ENCODE data around the gene APC2.
A peak's percentile ranks its signal among the peaks of the same experiment; 100 is the strongest.

The APC2 gene

DNA sequence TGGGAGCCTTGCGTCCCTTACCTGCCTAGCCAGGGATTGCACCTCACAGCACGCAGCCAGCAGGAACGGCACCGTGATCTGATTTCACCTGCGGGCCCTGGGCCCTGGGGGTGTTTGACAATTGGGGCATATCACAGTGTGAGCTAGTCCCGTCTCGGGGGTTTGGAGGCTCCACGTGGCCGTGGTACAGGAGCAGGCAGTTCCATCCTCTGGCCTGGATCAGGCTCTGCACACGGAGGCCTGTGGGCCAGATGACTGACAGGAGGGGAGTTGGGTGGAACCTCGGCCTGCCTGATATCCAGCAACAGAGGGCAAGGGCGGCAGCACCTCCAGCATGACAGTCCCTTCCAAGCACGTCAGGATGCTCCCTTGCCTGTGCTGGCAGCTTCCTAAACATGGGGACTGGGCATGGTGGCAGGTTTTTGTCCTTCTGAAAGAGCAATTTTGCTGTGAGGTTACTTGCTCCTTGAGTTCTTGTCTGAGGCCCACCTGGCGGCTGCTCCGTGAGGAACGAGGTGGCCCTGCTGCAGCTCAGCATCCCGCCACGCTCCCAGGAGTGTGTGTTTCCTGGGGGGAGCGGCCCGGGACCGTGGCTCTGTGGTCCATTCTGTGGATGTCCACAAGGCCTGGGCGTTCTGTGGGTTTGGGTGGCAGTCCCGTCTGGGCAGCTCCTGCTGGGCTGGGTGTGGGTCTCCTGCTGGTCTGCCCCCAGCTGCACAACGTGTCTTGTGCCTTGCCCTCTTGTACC lies 18.0 kb upstream of the APC2 start:
- peaks cover 56% of the 10 kb centered on the region for H3K36me3 ChIP-seq (ENCODE audit: control insufficient read depth, insufficient read depth, low read length)
- no peaks in the 10 kb centered on the region for H3K27me3 ChIP-seq (ENCODE audit: control insufficient read depth, insufficient read depth, low read length)
- H3K27ac ChIP-seq (ENCODE audit: low read length): no peak overlapping the region
- H3K4me1 ChIP-seq (ENCODE audit: control insufficient read depth, insufficient read depth, low read length): no peaks in the 10 kb centered on the region
- WGBS (ENCODE audit: insufficient coverage, insufficient read length): no CpG with 5 or more reads among the region's 24 CpGs
- H3K4me3 ChIP-seq (ENCODE audit: low read length): no peak overlapping the region
- no peak for DNase-seq (ENCODE audit: low read depth, low spot score)
- no peaks in the 10 kb centered on the region for H3K9me3 ChIP-seq (ENCODE audit: control insufficient read depth, insufficient read depth, low read length)

DNA sequence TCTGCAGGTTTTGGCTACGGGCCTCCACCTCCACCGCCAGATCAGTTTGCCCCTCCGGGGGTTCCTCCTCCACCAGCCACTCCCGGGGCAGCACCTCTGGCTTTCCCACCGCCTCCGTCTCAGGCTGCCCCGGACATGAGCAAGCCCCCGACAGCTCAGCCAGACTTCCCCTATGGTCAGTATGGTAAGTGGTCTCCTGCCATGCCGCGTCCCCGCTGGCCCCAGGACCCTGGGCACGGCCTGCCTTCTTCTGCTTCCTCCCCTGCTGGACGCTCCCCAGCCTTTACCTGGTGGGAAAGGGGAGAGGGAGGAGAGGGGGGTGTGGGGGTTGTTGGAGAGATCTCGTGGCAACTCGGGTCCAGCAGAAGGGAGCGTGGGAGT lies 17.4 kb upstream of the APC2 start:
- no peak for DNase-seq (ENCODE audit: low read depth, low spot score)
- peaks cover 53% of the 10 kb centered on the region for H3K36me3 ChIP-seq (ENCODE audit: control insufficient read depth, insufficient read depth, low read length)
- no peaks in the 10 kb centered on the region for H3K4me1 ChIP-seq (ENCODE audit: control insufficient read depth, insufficient read depth, low read length)
- no CpG with 5 or more reads among the region's 16 CpGs for WGBS (ENCODE audit: insufficient coverage, insufficient read length)
- H3K27me3 ChIP-seq (ENCODE audit: control insufficient read depth, insufficient read depth, low read length): no peaks in the 10 kb centered on the region
- no peak overlapping the region for H3K4me3 ChIP-seq (ENCODE audit: low read length)
- no peaks in the 10 kb centered on the region for H3K9me3 ChIP-seq (ENCODE audit: control insufficient read depth, insufficient read depth, low read length)
- no peak overlapping the region for H3K27ac ChIP-seq (ENCODE audit: low read length)

DNA sequence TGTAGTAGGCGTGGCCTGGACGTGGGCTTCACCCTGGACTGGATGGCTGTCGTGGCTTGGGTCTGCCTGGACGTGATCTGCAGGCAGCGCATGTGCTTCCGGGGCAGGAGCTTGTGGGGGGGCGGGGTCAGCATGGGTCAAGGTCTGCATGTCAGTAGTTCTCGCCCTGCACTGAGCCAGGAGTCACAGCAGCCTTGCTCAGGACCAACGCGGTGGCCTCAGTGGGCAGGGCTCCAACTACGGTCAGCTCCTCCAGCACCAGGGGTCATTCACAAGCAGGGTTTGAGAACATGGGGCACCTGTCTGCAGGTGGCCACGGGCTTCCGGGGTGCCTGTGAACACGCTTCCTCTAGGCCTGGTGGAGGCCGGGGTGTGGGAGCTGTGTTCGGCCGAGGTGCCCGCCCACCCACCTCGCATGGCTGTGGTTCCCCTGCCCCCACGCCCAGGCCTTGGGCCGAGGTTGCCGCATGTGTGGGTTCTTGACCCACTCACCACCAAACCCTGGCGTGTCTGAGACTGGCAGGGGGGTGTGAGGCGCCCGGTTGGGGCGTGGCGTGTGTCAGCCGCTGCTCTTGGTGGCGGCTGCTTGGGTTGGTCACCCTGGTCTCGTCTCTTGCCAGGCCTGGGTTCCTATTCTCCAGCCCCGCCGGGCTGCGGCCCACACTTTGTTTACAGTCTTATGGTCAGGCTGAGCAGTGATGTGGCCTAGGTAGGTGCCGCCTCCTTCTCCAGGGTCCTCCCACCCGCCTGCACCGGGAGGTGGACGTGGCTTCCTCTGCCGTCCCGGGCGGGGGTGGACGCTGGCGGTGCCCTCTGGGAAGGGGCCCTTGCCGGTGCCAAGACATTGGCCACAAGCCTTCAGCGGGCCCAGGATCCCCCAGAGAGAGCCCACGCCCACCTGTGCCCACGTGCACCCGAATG lies 16.5 kb upstream of the APC2 start:
- Histone ChIP-seq H3K27me3 (ENCODE audit: control insufficient read depth, insufficient read depth, low read length) (no peaks in the 10 kb centered on the region), H3K36me3 (ENCODE audit: control insufficient read depth, insufficient read depth, low read length) (peaks cover 53% of the 10 kb centered on the region), H3K27ac (ENCODE audit: low read length) (no peak overlapping the region), H3K4me1 (ENCODE audit: control insufficient read depth, insufficient read depth, low read length) (no peaks in the 10 kb centered on the region), H3K4me3 (ENCODE audit: low read length) (no peak overlapping the region), H3K9me3 (ENCODE audit: control insufficient read depth, insufficient read depth, low read length) (no peaks in the 10 kb centered on the region)
- DNase-seq (ENCODE audit: low read depth, low spot score): no peak
- WGBS (ENCODE audit: insufficient coverage, insufficient read length): no CpG with 5 or more reads among the region's 47 CpGs

DNA sequence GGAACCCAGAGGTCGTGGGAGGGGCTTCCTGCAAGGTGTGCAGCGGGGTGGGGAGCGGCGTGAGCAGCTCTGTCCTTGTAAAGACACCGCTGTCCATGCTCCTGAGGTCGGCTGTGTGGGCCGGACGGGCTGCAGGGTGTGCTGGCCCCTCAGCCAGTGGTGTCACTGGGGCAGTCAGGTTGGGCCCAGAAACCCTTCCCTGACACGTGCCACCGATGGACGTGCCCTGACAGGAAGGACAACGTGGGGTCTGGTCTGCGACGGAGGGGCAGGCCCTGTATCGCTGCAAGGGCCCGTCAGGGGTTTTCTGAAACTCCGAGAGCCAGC lies 15.9 kb upstream of the APC2 start:
- no peak overlapping the region for H3K27ac ChIP-seq (ENCODE audit: low read length)

DNA sequence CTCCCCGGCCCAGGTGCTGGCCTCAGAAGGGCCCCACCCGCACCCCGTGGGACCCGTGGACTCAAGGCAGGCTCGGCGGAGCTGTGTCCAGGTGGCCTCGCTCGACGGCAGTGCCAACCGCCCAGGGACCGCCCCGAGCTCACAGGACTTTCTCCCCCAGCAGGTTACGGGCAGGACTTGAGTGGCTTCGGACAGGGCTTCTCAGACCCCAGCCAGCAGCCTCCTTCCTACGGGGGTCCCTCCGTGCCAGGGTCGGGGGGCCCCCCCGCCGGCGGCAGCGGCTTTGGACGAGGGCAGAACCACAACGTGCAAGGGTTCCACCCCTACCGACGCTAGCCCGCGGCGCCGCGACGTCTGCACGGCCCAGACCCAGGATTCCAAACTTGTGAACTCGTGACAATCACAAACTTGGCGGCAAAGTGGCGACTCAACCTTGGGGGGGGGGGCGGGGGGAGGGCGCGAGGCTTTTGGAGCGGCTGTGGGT lies 15.3 kb upstream of the APC2 start:
- Histone ChIP-seq H3K27ac (ENCODE audit: low read length) (no peak overlapping the region), H3K36me3 (ENCODE audit: control insufficient read depth, insufficient read depth, low read length) (peaks cover 46% of the 10 kb centered on the region)

More for the DNA sequence above, 15.9 kb upstream of the APC2 start:
- Histone ChIP-seq H3K9me3 (ENCODE audit: control insufficient read depth, insufficient read depth, low read length) (no peaks in the 10 kb centered on the region), H3K4me3 (ENCODE audit: low read length) (no peak overlapping the region), H3K36me3 (ENCODE audit: control insufficient read depth, insufficient read depth, low read length) (peaks cover 48% of the 10 kb centered on the region), H3K27me3 (ENCODE audit: control insufficient read depth, insufficient read depth, low read length) (no peaks in the 10 kb centered on the region), H3K4me1 (ENCODE audit: control insufficient read depth, insufficient read depth, low read length) (no peaks in the 10 kb centered on the region)
- DNase-seq (ENCODE audit: low read depth, low spot score): no peak
- no CpG with 5 or more reads among the region's 17 CpGs for WGBS (ENCODE audit: insufficient coverage, insufficient read length)

DNA sequence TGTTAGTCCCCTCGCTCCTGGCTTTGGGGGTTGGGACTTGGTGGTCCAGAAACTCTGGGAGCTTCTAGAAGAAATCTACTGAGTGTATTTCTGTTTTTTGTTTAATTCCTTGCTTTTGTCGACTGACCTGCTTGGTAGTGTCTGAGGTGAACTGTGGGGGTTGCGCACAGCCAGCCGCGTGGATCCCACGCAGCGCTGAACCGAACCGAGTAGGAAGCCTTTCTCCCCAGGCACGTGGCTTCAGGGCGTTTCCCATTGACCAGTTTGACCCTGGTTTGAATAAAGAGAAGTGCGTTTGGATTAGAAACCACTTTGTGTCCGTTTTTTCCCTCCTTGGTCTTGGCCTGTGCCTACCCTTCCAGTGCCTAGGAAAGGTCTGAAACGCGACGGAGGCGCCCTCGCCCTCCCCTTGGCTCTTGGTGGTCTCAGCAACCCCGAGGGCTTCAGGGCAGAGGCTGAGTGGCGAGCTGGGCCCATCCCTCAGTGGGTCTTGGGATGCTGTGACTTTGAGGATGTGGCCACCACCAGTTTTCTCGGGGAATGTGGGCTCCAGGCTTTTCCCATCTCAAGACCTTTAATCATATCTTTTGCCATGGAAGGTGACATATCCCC lies 14.4 kb upstream of the APC2 start:
- no peak overlapping the region for H3K27ac ChIP-seq (ENCODE audit: low read length)
- no peaks in the 10 kb centered on the region for H3K9me3 ChIP-seq (ENCODE audit: control insufficient read depth, insufficient read depth, low read length)
- DNase-seq (ENCODE audit: low read depth, low spot score): no peak
- no CpG with 5 or more reads among the region's 21 CpGs for WGBS (ENCODE audit: insufficient coverage, insufficient read length)
- no peak overlapping the region for H3K4me3 ChIP-seq (ENCODE audit: low read length)
- no peaks in the 10 kb centered on the region for H3K27me3 ChIP-seq (ENCODE audit: control insufficient read depth, insufficient read depth, low read length)
- peaks cover 5% of the 10 kb centered on the region for H3K4me1 ChIP-seq (ENCODE audit: control insufficient read depth, insufficient read depth, low read length)
- peaks cover 47% of the 10 kb centered on the region for H3K36me3 ChIP-seq (ENCODE audit: control insufficient read depth, insufficient read depth, low read length)

More for the DNA sequence above, 15.3 kb upstream of the APC2 start:
- H3K4me3 ChIP-seq (ENCODE audit: low read length): no peak overlapping the region; the same call in 1 of the 2 replicates
- H3K4me1 ChIP-seq (ENCODE audit: control insufficient read depth, insufficient read depth, low read length): peaks cover 2% of the 10 kb centered on the region
- WGBS (ENCODE audit: insufficient coverage, insufficient read length): no CpG with 5 or more reads among the region's 39 CpGs
- H3K27me3 ChIP-seq (ENCODE audit: control insufficient read depth, insufficient read depth, low read length): no peaks in the 10 kb centered on the region
- no peaks in the 10 kb centered on the region for H3K9me3 ChIP-seq (ENCODE audit: control insufficient read depth, insufficient read depth, low read length)
- DNase-seq (ENCODE audit: low read depth, low spot score): no peak

DNA sequence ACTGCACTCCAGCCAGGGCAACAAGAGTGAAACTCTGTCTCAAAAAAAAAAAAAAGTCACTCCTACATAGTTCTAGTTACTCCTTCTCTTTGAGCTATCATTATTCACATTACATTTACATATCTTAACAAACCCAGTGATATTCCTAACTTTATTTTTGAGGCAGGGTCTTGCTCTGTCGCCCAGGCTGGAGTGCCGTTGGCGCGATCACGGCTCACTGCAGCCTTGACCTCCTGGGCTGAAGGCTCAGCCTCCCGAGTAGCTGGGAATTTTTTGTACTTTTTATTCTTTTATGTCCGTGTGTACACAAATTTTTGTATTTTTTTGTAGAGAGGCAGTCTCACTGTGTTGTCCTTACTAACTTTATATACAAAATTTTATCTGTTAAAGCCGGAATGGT lies 12.3 kb upstream of the APC2 start:
- no peak overlapping the region for H3K4me3 ChIP-seq (ENCODE audit: low read length)
- H3K27ac ChIP-seq (ENCODE audit: low read length): no peak overlapping the region

DNA sequence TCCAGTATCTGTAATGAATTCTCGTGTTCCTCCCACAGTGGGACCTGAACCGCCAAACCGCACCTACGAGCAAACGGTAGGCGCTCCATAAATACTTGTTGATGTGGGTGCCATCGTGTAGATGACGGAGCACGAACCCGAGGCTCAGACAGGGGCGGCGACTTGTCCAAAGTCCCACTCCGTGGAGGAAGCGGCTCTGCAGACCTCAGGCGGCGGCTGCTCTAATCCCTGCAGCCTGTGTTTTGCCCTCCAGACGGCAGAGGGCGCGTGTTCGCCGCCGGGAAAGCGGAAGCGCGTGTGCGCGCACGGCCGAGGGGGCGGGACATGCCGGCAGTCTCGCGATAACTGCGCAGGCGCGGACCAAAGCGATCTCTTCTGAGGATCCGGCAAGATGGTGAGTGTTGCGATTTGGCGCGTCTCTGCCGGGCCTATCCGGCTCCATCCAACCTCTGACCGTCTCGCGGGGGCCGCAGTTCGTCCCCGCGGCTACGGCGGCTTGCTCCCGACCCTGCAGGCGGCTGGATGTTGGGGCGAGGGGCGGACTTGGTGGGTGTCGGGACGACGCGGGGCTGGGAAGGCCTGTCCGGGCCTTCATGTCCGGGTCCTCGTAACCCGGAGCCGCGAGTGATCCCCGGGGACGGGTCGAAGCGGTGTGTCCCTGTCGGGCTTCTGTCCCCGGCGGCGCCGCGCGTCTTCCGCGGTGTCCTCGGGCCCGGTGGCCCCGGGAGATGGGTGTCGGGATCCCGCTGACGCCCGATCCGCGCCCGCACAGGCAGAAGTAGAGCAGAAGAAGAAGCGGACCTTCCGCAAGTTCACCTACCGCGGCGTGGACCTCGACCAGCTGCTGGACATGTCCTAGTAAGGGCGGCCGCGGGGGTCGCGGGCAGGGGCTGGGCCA lies 11.6 kb upstream of the APC2 start, which contains the start of gene RPS15:
Gene RPS15 (plus strand): TSS at position 362 of the 898 bp plus-strand sequence. CDS start 30 bp downstream, at position 392.
- DNase-seq (ENCODE audit: low read depth, low spot score): peak; percentile 87
- Histone ChIP-seq H3K36me3 (ENCODE audit: control insufficient read depth, insufficient read depth, low read length) (peaks cover 47% of the 10 kb centered on the region), H3K4me3 (ENCODE audit: low read length) (peak within 1 kb of the TSS; percentile 96), H3K27me3 (ENCODE audit: control insufficient read depth, insufficient read depth, low read length) (no peaks in the 10 kb centered on the region), H3K4me1 (ENCODE audit: control insufficient read depth, insufficient read depth, low read length) (peaks cover 5% of the 10 kb centered on the region), H3K9me3 (ENCODE audit: control insufficient read depth, insufficient read depth, low read length) (no peaks in the 10 kb centered on the region), H3K27ac (ENCODE audit: low read length) (no peak within 1 kb of the TSS)
- WGBS (ENCODE audit: insufficient coverage, insufficient read length): no CpG with 5 or more reads among the region's 100 CpGs

More for the DNA sequence above, 12.3 kb upstream of the APC2 start:
- Histone ChIP-seq H3K36me3 (ENCODE audit: control insufficient read depth, insufficient read depth, low read length) (peaks cover 54% of the 10 kb centered on the region), H3K4me1 (ENCODE audit: control insufficient read depth, insufficient read depth, low read length) (peaks cover 5% of the 10 kb centered on the region), H3K9me3 (ENCODE audit: control insufficient read depth, insufficient read depth, low read length) (no peaks in the 10 kb centered on the region), H3K27me3 (ENCODE audit: control insufficient read depth, insufficient read depth, low read length) (no peaks in the 10 kb centered on the region)
- no CpG with 5 or more reads among the region's 8 CpGs for WGBS (ENCODE audit: insufficient coverage, insufficient read length)
- DNase-seq (ENCODE audit: low read depth, low spot score): no peak

DNA sequence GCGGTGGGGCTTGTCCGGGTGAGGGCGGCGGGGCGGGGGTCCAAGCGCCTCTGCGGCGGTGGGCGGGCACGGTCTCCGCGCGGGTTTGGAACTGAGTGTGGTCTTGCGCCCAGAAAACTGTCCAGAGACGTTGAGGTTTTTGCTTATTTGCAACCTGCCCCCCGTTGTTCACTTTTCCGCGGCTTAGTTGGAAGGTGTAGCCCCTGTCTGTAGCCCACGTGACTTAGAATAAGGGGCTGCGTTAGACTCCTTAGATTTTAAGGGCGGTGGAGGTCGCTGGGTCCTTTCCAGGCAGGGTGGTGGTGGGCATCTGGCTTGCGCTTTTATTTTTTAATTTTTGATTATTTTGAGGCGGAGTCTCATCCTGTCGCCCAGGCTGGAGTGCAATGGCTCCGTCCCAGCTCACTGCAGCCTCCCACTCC lies 11.0 kb upstream of the APC2 start:
- no peaks in the 10 kb centered on the region for H3K27me3 ChIP-seq (ENCODE audit: control insufficient read depth, insufficient read depth, low read length)
- no peak for DNase-seq (ENCODE audit: low read depth, low spot score)
- H3K4me3 ChIP-seq (ENCODE audit: low read length): peak overlapping the region; percentile 96
- no peak overlapping the region for H3K27ac ChIP-seq (ENCODE audit: low read length)
- H3K9me3 ChIP-seq (ENCODE audit: control insufficient read depth, insufficient read depth, low read length): no peaks in the 10 kb centered on the region
- peaks cover 41% of the 10 kb centered on the region for H3K36me3 ChIP-seq (ENCODE audit: control insufficient read depth, insufficient read depth, low read length)
- no CpG with 5 or more reads among the region's 26 CpGs for WGBS (ENCODE audit: insufficient coverage, insufficient read length)
- H3K4me1 ChIP-seq (ENCODE audit: control insufficient read depth, insufficient read depth, low read length): peaks cover 5% of the 10 kb centered on the region

Measured in iPS DF 6.9 (cell line).